Pancreas (tissue), 10 donors: Measurements from ENCODE around the gene SLC22A6. TPM values are rescaled to one million over a fixed set of nuclear protein-coding genes. Genes with fewer than 3 reads are reported as not detected.

Experiments
- ATAC-seq, 4 donors: fragments of 200-7000 bp; cut with Tn5 transposase; one replicate each; pipeline versions ENCODE4 v1.8.0 to v1.9.1; 2020; ENCODE audit warnings: mild to moderate bottlenecking in 4 of 4, moderate library complexity in 4 of 4
- DNase-seq, 6 donors: peaks; one replicate each; pipeline ENCODE4 v3.0.0-alpha.2; 2020
- FAIRE-seq: peaks from 2 replicates; lab custom pipeline; 2012; peaks lifted over from hg19 to GRCh38; lab: Jason Lieb, UNC
- H3K27ac ChIP-seq, 4 donors: fragments of 200-600 bp; sonication (generic); 1 replicate in 3 of 4; 2 replicates in 1 of 4; pipeline versions ENCODE4 v1.5.0 to v1.8.0; 2020
- H3K27me3 ChIP-seq, 4 donors: fragments of 200-600 bp; one replicate each; pipeline ENCODE4 v1.8.0; 2021
- H3K36me3 ChIP-seq, 3 donors: fragments of 200-600 bp; sonication (generic) in 1 of 3; one replicate each; pipeline versions ENCODE4 v1.5.0 to v1.8.0; 2020 to 2021
- H3K4me1 ChIP-seq, 3 donors: fragments of 200-600 bp; one replicate each; pipeline ENCODE4 v1.8.0; 2021
- H3K4me3 ChIP-seq, 4 donors: fragments of 200-600 bp; sonication (generic) in 2 of 4; one replicate each; pipeline versions ENCODE4 v1.5.0 to v1.8.0; 2020 to 2021
- H3K9me3 ChIP-seq, 4 donors: fragments of 200-600 bp; one replicate each; pipeline ENCODE4 v1.8.0; 2021
- WGBS, 2 donors: extraction: QIAGEN DNeasy Blood & Tissue Kit; methylation state at CpG; one replicate each; pipeline ENCODE4 v1.1.7; 2013; 5-methylcytosine and 5-hydroxymethylcytosine counted together
- intact Hi-C, 3 donors: fragments of 100-400 bp; cut with DNase I; formaldehyde crosslinking; loops; one replicate each; pipeline versions ENCODE4 v1.11.1 to v1.14.2; 2022
- polyA plus RNA-seq, 2 donors: library from polyadenylated mRNA; stranded (reverse); fragments of 200-250 nt; gene quantifications; one replicate each; pipeline ENCODE4 v1.2.3, GENCODE V29; 2013
- total RNA-seq, 6 donors: library from RNA; stranded (reverse); fragmentation: NEBNext Ultra II Directional in 4 of 6; extraction: Animal tissue kit (Norgen Biotek cat#: 25700) in 4 of 6; gene quantifications; one replicate each; pipeline versions ENCODE4 v1.2.1 to v1.2.4, GENCODE V29; 2021 to 2023
- TF ChIP-seq, protein P1 (sequence below), 4 donors: fragments of 200-600 bp; sonication (generic) in 3 of 4; IDR thresholded peaks; one replicate each; pipeline versions ENCODE4 v1.5.0 to v1.8.0; 2021; ENCODE audit warnings: antibody characterized with exemption in 4 of 4
- donor health status: healthy with polysubstance abuse.
- donor health status: DM: no; HTN: no; CAD: no; lungs with moderate emphysema.
- donor health status: DM: no; HTN: no; CAD: no.
- donor health status: control.
- donor health status: control.
- donor health status: Bipolar disorder and iron deficiency.
- donor health status: DM: yes; HTN: yes; CAD: no.
- donor health status: DM: no; HTN: no; CAD: no.
- donor health status: DM: no; HTN: no; CAD: no.
- donor health status: DM: yes; HTN: yes; CAD: no.

The SLC22A6 gene
- total and polyA plus RNA-seq, 8 donors, result not detected

DNA sequence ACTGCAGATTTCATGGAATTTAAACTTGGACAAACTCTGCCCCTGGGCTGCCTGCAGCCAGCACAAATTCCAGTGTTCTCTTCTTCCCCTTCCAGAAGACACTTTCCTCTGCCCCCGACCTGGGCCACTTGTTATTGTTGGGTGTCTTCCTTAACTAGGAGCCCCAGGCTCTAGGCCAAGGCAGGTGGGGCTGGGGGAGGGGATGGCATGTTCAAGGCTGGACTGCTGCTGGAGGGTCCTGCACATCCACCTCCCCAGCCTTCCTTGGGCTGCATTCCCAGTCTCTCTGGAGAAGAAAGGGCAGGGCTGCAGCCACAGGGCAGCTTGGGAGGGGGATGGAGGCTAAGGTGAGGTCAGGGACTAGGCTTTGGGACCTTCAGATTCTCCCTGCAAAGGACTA, 11.5 kb upstream of the SLC22A6 start:
- Histone ChIP-seq H3K4me1 (no peaks in the 10 kb centered on the region), H3K4me3 (no peak overlapping the region), H3K36me3 (no peaks in the 10 kb centered on the region), H3K27ac (no peak overlapping the region), H3K9me3 (no peaks in the 10 kb centered on the region), H3K27me3 (no peaks in the 10 kb centered on the region)
- ATAC-seq, result no peak
- TF ChIP-seq, protein P1, sequence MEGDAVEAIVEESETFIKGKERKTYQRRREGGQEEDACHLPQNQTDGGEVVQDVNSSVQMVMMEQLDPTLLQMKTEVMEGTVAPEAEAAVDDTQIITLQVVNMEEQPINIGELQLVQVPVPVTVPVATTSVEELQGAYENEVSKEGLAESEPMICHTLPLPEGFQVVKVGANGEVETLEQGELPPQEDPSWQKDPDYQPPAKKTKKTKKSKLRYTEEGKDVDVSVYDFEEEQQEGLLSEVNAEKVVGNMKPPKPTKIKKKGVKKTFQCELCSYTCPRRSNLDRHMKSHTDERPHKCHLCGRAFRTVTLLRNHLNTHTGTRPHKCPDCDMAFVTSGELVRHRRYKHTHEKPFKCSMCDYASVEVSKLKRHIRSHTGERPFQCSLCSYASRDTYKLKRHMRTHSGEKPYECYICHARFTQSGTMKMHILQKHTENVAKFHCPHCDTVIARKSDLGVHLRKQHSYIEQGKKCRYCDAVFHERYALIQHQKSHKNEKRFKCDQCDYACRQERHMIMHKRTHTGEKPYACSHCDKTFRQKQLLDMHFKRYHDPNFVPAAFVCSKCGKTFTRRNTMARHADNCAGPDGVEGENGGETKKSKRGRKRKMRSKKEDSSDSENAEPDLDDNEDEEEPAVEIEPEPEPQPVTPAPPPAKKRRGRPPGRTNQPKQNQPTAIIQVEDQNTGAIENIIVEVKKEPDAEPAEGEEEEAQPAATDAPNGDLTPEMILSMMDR (IDR thresholded peaks at IDR 0.05), result no peak
- no peak for FAIRE-seq
- intact Hi-C loops, result no loop called here
- DNase-seq, result no peak
- 50 to 80% methylated on average over 1 of the region's 1 CpG for WGBS, 2 donors

DNA sequence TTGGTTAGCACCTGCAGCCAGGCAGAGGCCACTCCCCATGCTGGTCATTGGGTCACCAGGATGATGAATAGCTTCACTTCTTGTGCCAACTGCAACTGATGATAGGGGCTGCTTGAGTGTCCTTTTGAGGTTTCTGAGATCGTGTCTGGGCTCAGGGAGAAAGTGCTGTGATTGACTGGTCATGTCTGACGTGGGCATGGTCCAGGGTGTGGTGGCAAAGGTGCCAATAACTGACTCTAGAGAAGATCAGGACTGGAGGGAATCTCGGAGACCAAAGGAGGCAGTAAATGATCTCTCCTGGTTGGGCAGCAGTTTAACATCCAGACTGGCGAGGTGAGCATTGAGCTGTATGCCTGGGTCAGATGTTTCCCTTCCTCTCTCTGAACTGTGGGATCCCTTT, 10.0 kb upstream of the SLC22A6 start:
- no peaks in the 10 kb centered on the region for H3K4me1 ChIP-seq
- H3K36me3 ChIP-seq, result no peaks in the 10 kb centered on the region
- DNase-seq (no peak), FAIRE-seq (no peak), ATAC-seq (no peak)
- H3K9me3 ChIP-seq, result no peaks in the 10 kb centered on the region
- WGBS, 2 donors, result 67 to 80% methylated on average over 4 of the region's 4 CpGs
- TF ChIP-seq, protein P1 (IDR thresholded peaks at IDR 0.05), result no peak
- no peak overlapping the region for H3K27ac ChIP-seq
- H3K4me3 ChIP-seq, result no peak overlapping the region
- intact Hi-C loops, result no loop called here
- H3K27me3 ChIP-seq, result no peaks in the 10 kb centered on the region

- intact Hi-C loops, result no loop called here
- Histone ChIP-seq H3K9me3 (no peaks in the 10 kb centered on the region), H3K27me3 (no peaks in the 10 kb centered on the region), H3K4me1 (no peaks in the 10 kb centered on the region), H3K27ac (no peak overlapping the region), H3K4me3 (no peak overlapping the region), H3K36me3 (no peaks in the 10 kb centered on the region)
- ATAC-seq (no peak), FAIRE-seq (no peak), DNase-seq (no peak)
- WGBS, 2 donors, result 59 to 63% methylated on average over 5 of the region's 5 CpGs
- TF ChIP-seq, protein P1 (IDR thresholded peaks at IDR 0.05), result no peak
These were observed 3.5 kb upstream of the SLC22A6 start for GRCh38 chr11:62988276-62988675.

DNA sequence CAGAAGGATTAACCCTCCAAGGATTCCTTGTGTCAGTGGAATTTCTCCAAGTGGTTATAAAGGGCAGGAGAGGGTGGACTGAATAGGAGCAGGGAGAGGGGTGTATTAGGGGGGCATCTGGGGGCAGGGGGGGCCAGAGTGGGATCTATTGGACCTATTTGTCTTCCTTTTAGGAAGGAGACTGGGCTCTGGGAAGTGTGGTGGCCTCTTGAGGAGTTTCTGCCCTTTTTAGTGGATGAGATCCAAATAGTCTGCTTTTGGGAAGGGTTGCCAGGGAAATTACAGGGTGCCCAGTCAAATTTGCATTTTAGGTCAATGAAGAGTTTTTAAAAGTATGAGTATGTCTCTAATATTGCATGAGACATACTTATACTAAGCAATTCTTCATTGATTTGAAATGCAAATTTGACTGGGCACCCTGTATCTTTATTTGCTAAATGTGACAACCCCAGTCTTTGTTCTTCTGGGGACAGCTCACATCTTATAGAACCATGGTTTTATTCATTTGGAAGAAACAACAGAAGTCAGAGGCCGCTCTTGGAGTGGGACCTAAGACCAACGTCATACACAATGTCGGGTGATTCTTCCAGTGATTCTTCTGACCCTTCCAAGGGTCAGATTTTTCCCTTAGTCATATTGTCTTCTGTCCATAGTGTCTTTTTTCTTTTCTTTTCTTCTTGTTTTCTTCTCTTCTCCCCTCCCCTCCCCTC, 429 bp upstream of the SLC22A6 start:
- no peaks in the 10 kb centered on the region for H3K9me3 ChIP-seq
- no peak overlapping the region for H3K27ac ChIP-seq
- no peaks in the 10 kb centered on the region for H3K4me1 ChIP-seq
- DNase-seq (no peak), ATAC-seq (no peak), FAIRE-seq (no peak)
- TF ChIP-seq, protein P1 (IDR thresholded peaks at IDR 0.05), result no peak
- WGBS, 2 donors, result 87 to 93% methylated on average over 3 of the region's 3 CpGs
- no peak overlapping the region for H3K4me3 ChIP-seq
- no peaks in the 10 kb centered on the region for H3K36me3 ChIP-seq
- no peaks in the 10 kb centered on the region for H3K27me3 ChIP-seq
- intact Hi-C loops, result no loop called here

GRCh38 chr11:62983536-62984199, 1.1 kb downstream of the SLC22A6 start:
- WGBS, 2 donors, result 89 to 96% methylated on average over 13 of the region's 13 CpGs

More at GRCh38 chr11:62983536-62984199, 1.1 kb downstream of the SLC22A6 start:
- DNase-seq (no peak), FAIRE-seq (no peak), ATAC-seq (no peak)
- TF ChIP-seq, protein P1 (IDR thresholded peaks at IDR 0.05), result no peak
- no peak overlapping the region for H3K27ac ChIP-seq
- no peaks in the 10 kb centered on the region for H3K27me3 ChIP-seq
- H3K4me1 ChIP-seq, result no peaks in the 10 kb centered on the region
- intact Hi-C loops, result no loop called here
- no peaks in the 10 kb centered on the region for H3K36me3 ChIP-seq
- H3K4me3 ChIP-seq, result no peak overlapping the region
- H3K9me3 ChIP-seq, result no peaks in the 10 kb centered on the region
